ENCODE data around the gene CDC14B. TPM values are rescaled to one million over a fixed set of nuclear protein-coding genes. Genes with fewer than 3 reads are reported as not detected.
"Not testable (repeated sequence)": the region's sequence is repeated elsewhere in the genome, so short reads cannot be mapped to it uniquely, and the experiment has no call there.

CDC14B gene
- total RNA-seq, 1 experiment from 2014 or later: 23.5 TPM

DNA sequence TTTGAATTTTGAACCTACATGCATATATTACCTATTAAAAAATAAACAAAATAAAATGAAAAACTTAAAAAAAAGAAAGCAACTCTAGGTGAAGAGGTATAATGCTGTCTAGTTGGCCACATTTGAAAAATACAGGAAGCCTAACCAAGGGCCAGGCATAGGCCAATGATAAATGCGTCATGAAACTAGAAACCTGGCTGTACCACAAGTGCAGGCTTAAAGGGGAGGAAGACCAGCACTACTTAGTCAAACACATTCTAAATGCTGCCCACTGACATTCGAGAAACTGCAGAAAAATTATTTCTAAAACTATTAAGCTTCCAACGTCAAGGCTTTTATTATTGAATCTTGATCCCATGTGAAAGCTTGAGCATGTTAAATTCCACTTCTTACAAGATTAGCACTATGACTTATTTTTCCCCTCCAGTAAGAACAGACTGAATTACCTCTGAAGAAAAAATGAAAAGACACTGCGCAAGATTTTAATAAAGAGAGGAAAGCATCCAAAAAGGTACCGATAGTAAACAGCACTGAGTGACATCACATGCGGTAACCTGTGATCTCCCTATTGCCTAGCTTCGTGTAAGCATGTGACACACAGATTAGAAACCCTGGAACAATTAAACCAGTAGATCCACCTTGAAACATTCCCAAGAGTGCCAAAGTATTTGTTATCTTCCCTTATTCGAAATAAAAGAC is 16.2 kb downstream of the CDC14B start:
- DNase-seq (ENCODE audit: low spot score): no peak
- in situ Hi-C loops (cut with HindIII; ENCODE audit: low sequenced_read_pairs): no loop called here

DNA sequence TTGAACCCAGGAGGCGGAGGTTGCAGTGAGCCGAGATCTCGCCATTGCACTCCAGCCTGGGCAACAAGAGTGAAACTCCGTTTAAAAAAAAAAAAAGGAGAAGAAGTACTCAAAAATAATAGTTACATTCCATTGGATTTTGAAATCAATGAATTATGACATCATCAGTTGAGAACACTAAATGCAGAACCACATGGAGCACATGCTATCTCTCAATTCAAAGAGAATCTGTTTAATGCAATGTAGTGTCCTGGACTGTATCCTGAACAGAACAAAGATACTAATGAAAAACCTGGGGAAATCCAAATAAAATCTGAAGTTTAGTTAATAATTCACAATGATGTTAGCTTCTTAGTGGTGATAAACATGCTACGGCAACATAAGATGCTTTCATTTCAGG is 20.3 kb downstream of the CDC14B start:
- in situ Hi-C loops (cut with HindIII; ENCODE audit: low sequenced_read_pairs): no loop called here
- DNase-seq (ENCODE audit: low spot score): no peak

DNA sequence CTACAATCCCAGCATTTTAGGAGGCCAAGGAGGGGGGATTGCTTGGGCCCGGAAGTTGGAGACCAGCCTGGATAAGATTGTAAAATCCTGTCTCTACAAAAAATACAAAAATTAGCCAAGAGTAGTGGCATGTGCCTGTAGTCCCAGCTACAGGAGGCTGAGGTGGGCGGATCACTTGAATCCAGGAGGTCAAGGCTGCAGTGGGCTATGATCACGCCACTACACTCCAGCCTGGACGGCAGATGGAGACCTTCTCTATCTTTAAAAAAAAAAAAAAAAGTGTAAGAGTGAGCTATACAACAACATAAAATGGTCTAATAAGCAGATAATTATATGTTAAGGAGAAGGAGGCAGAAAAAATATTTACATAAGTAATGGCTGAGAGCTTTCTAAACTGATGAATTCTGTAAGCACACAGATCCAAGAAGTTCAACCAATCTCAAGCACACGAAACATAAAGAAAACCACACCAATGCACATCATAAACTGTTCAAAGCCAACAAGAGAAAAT is 23.0 kb downstream of the CDC14B start:
- in situ Hi-C loops (cut with HindIII; ENCODE audit: low sequenced_read_pairs): no loop called here
- DNase-seq (ENCODE audit: low spot score): no peak

DNA sequence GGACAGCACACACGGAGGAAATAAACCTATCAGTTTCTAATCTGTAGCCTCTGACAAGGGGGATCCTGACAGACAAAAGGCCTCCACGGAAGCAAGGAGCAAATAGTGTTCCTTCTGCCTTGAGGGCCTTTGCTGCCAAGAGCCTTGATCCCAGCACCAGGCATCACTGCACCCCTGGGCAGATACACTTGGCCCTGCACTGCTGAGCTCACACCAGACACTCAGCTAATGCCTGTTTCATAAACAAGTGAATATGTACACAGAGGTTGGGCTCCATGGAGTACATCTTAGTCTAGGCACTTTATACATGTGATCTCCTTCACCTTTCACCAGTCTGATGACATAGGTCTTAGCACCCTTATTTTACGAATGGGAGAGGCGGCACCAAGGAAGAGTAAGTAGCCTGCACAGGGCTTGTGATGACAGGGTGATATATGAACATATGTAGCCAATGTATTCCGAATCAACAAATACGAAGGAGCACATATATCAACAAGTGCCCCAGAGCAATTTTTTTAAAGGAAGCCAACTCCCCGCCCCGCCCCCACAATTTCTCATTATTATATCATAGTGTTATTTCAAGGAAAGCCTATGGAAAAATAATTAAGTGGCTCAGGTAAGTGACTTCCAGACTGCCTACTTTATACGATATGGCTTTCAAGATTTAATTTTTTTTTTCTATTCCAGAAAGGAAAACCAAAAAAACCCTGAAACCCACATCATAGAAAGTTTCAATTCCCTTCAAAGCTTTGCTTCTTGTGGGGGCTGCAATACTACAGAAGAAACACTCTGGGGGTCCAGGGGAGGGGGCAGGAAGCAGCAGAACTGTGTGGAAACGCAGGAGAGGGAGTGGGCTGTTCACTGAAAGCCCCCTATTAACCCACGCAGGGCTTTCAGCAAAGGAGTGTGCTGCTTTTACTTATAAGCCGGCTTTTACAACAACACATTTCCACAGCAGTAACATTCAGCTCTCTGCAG is 32.0 kb downstream of the CDC14B start:
- no peak for DNase-seq (ENCODE audit: low spot score)
- in situ Hi-C loops (cut with HindIII; ENCODE audit: low sequenced_read_pairs): no loop called here

DNA sequence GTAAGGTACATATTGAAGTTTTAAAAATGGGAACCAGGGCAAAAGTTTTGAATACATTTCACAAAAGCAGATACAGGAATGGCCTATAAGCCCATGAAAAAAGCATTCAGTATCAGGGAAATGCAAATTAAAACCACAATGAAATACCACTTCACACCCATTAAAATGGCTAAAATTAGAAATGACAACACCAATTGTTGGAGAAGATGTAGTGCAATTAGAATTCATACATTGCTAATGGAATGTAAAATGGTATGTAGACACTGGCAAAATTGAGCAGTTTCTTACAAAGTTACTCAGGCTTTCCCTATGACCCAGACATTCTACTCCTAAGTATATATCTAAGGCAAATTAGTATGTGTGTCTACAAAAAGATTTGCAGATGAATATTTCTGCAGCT is 34.2 kb downstream of the CDC14B start:
- in situ Hi-C loops (cut with HindIII; ENCODE audit: low sequenced_read_pairs): no loop called here

DNA sequence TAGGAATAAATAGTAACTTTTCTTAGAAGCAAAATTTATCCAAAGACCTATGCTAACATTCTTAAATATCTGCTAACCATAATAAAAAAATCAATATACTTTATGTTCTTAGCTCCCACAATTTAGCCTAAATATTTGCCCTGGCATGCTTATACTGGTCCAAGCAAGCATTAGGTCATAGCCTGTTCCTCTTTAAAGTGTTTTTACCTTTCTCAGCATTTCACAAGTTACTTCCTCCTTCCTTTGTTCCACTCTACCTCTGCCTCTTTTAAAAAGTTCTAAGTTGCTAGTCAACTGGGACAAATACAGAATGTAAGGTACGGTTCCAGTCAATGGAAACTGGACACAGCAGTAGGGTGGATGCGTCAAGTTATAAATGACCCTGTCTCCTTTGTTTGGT is 37.4 kb downstream of the CDC14B start:
- DNase-seq (ENCODE audit: low spot score); in situ Hi-C loops (cut with HindIII; ENCODE audit: low sequenced_read_pairs): not testable (repeated sequence)

More for the DNA sequence above, 34.2 kb downstream of the CDC14B start:
- no peak for DNase-seq (ENCODE audit: low spot score)

DNA sequence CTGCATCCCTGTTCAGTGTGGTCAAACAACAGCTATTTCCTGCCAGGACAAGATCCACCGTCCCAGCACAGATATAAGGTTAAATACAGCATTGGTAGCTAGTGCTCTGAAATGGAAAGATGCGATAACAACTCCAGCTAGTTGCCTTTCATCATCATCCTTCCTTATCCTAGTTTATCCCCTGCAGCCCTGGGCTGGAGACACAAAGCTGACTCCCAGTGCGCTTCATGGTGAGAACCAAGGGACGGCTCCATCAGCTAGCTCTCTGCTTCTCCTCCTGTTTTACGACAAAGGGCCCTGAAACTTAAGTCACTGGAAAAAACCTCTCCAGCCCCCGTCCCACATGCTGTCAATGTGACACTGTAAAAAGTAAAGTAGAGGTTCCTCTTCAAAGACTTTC is 37.9 kb downstream of the CDC14B start:
- in situ Hi-C loops (cut with HindIII; ENCODE audit: low sequenced_read_pairs): no loop called here
- DNase-seq (ENCODE audit: low spot score): no peak

DNA sequence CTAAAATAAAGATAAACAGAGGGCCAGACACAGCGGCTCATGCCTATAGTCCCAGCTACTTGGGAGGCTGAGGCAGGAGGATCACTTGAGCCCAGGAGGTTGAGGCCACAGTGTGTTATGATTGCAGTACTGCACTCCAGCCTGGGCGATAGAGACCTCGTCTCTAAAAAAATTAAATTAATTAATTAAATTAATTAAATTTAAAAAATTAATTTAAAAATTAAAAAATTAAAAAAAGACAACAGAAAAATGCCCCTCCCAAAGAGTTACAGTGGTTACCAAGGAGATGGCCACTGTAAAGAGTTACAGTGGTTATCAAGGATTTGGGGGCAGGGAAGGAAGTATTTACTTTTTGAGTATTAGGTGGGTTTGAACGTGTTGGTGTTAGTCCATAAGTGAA is 38.3 kb downstream of the CDC14B start:
- DNase-seq (ENCODE audit: low spot score): no peak
- in situ Hi-C loops (cut with HindIII; ENCODE audit: low sequenced_read_pairs): no loop called here

DNA sequence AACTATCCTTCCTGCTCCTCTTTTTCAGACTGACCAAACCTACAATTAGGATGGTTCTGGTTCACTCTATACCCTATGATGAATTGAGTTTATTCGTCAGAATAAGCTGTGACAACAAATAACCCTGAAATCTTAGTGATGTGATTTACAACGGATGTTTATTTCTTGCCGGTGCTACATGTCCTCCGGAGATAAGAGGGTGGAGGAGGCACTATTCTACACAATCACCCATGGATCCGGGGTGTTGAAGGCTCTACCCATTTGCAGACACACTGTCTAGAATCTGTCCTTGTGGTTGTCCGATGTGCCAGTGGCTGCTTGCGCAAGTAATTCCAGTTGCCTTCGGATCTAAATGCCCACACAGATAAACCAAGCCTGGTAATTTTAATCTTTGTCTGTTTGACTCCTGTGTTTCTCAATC is 44.7 kb downstream of the CDC14B start:
- DNase-seq (ENCODE audit: low spot score): no peak
- in situ Hi-C loops (cut with HindIII; ENCODE audit: low sequenced_read_pairs): no loop called here

DNA sequence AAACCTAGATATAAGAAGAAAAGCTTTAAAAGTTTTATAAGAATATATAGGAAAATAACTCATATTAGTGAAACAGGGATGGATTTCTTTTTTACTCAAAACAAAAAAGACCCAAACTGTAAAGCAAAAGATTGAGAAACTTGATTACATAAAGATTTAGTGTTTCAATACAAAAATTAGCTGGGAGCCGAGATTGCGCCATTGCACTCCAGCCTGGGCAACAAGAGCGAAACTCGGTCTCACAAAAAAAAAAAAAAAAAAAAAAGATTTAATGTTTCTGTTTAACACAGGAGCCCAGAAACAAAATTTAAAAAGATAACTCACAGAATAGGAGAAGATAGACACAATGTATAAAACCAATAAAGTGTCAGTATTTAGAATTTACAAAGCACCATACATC is 45.2 kb downstream of the CDC14B start:
- in situ Hi-C loops (cut with HindIII; ENCODE audit: low sequenced_read_pairs): no loop called here
- DNase-seq (ENCODE audit: low spot score): no peak

DNA sequence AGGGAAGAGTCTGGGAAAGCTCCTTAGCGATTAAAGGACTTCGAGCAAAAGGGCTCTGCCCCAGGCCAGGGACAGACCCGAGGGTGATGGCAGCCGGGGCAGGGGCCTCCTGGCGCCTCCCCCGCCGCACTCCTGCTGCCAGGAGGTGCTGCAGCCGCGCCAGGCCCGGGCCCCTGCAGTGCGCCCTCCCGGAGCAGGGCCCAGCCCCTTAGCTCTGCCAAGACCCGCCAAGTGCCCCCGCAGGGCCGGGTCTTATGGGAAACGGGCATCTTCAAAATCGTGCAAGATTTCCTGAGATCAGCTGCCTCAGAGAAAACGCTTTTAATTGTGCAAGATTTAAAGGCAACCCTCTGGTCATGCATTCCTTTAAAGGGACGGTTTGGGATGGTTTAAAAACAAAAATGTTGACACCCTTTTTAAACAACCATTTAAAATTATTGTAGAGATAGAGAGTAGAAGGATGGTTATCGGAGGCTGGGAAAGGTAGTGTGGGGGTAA is 52.4 kb downstream of the CDC14B start:
- in situ Hi-C loops (cut with HindIII; ENCODE audit: low sequenced_read_pairs): no loop called here
- DNase-seq (ENCODE audit: low spot score): no peak

DNA sequence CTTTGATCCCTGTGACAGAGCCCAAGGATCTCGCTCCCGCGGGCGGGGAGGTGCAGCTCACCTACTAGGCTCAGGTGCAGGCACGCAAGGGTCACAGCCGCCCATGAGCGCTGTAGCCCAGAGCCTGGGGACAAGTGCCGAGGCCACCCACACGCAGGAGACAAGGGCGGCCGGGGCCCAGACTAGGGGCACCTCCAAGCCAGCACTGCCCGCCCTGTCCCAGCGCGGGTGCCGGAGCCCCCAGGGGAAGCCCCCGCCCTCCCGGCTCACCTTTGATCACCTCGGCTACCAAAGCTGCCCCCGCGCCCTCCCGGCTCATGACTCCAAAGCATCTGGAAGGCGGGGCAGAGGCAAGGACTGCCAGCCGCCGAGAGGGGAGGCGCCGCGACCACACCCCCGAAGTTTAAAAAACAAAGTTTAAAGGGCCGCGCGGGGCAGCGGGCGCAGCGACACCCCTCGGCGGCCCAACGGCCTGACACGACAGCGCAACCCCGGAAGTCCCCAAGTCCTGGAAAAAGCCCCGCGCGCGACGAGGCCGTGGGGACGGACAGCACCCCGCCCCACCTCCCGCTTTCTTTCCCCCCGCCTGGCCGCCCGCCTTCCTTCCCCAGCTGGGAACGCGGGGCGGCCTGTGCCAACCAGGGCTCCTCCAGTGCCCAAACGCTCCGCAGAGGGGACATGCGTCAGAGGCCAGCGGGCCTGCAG is 53.0 kb downstream of the CDC14B start:
- in situ Hi-C loops (cut with HindIII; ENCODE audit: low sequenced_read_pairs): no loop called here
- DNase-seq (ENCODE audit: low spot score): peak; percentile 40

DNA sequence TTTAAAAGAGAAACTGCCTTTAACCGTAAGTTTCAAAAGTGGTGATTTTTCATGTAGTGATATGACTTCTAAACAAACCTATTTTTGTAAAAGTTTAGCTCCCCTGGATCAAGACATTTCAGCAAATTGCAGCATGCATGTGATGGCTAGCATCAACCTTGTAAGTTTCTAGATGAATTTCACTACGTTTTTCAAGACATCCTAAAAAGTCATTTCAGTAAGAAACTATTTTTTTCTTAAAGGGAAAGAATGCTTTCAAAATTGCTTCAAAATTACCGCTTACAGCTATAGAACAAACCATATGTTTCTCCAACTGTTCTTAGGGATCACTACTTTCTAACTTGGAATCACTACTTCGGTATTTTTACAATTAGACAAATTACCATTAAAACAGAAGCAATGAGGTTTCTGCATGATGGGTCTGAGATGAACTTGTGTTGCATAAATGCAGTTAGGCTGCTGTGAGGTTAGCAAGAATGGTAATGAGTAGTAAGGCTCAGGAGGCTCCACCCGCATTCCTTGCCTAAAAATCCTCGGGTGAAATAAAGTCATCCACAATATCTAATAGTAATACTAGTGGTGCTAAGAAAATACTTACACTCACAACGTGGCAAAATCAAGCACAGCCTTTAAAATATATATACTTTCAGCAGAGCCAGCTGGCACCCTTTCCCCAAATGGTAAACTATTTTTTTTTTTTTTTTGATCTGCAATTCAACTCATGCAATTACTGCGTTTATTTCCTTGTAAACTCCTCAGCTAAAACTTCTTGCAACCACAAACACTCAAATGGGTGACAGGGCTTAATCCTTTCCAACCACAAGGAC is 53.8 kb downstream of the CDC14B start:
- peak; percentile 15 for DNase-seq (ENCODE audit: low spot score)
- in situ Hi-C loops (cut with HindIII; ENCODE audit: low sequenced_read_pairs): no loop called here

DNA sequence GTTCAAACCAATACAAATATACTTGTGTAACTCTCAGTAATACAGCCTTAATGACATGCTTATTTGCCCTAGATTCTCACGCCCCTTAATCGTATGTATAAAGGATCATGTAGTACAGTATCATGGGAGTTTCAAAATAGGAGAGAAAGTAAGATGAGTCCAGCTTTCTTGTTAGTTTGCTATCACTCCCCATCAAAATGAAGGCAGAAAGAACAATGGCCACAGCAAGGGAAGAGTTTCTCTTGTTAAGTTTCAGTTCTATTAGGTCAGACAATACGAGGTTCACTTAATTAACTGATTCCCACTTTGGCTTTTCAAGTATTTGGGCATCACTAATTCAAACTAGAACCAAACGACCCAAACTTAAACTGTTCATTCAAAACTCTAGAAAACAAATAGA is 55.4 kb downstream of the CDC14B start:
- no peak for DNase-seq (ENCODE audit: low spot score)
- in situ Hi-C loops (cut with HindIII; ENCODE audit: low sequenced_read_pairs): no loop called here

DNA sequence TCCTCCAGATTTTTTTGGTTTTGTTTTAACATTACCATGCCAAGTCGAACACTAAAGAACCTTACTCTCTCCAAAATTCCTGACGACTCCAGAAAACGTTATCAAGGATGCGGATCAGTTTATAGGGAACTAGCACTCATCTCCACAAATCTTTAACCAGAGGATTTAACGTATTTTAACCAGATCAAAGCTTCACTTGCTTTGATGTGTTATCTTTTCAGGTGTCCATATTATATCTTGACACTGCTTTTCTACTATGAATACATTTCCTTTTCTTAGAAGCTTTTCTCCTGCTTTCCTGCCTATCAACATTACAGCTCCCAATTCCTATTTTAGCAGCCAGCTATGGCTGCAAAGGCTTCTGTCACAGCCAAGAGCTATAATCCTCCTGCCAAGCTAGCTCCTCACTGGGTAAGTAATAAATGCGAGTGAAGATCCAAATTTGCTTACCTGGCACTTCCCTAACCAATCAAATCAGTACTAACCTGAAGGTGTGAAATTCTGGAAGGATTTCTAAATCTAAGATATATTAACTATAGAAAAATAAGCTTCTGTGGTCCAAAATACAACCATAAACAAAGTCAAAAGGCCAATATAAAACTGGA is 60.2 kb downstream of the CDC14B start:
- in situ Hi-C loops (cut with HindIII; ENCODE audit: low sequenced_read_pairs): no loop called here
- DNase-seq (ENCODE audit: low spot score): no peak

DNA sequence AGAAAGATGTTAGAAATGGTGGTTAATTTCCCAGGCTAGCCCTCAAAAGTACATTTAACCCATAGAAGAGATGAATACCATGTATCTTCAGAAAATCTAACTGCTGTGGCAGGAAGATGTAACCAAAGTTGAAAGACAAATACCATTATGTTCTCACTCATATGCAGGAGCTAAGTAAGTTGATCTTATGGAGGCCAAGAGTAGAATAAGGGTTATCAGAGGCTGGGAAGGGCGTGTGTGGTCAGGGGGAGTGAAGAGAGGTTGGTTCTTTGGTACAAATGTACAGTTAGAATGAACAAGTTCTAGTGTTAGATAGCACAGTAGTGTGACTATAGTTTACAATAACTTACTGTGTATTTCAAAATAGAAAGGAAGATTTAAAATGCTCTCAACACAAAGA is 61.7 kb downstream of the CDC14B start:
- DNase-seq (ENCODE audit: low spot score): no peak
- in situ Hi-C loops (cut with HindIII; ENCODE audit: low sequenced_read_pairs): no loop called here

DNA sequence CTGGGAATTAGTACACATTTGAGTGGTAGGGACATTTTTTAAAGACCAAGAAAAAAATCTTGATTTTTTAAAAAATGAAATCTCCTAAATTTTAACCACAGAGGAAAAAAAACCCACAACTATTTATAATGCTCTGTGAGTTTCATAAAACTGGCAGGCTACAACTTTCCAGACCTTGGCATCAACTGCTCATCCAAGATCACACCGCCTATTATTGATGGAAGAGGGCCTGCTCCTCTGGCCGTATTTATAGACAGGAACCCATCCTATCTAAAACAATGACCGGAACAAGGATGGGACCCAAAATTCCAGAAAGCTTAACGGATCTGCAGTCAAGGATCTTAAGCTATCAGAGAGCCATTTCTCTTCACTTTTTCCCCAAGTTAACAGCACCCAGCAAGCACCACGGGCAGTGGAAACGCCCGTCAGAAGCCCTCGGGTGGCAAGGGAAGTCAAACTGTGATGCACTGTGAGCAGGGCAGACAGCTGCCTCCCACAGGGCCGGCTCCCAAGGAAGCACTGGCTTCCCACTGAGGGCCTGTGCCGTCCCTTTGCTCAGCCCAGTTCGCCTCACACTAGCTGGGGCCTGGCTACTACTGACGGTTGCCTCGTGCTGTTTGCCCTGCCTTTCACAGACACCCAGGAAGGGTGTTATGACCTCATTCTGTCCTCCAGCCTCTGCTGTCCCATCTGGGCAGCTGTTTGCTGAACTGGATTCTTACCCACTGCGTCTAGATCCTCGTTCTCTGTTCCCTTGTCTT is 62.8 kb downstream of the CDC14B start:
- DNase-seq (ENCODE audit: low spot score): no peak

More for the DNA sequence above, 62.8 kb downstream of the CDC14B start:
- in situ Hi-C loops (cut with HindIII; ENCODE audit: low sequenced_read_pairs): no loop called here
